ENCODE data around the gene IL15RA. TPM values are rescaled to one million over a fixed set of nuclear protein-coding genes. Genes with fewer than 3 reads are reported as not detected.

Gene IL15RA
- total RNA-seq, 1 donor, result 3.0 TPM

DNA sequence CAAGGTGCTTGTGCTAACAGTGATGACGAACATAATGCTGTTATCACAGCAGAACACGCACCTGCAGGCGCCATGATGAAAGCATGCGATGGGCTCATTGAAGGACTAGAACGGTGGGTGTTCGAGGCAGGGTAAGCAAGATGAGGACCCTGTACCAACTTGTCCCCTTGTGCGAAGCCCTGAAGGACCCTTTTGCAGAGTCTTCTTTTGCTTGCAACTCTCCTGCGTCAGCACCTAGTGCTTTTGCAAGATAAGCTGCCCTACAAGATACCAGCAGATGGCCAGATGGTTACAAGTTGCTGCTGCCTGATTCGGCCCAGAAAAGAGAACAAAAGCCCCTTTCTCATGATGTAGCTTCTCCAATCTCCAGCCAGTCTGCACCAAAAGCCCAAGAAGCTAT, 4.2 kb upstream of the IL15RA start:
- no peak for TF ChIP-seq CTCF (IDR thresholded peaks at IDR 0.05; ENCODE audit: insufficient read depth, low read depth, low read length)
- DNase-seq (ENCODE audit: low read depth), result no peak
- H3K4me3 ChIP-seq (ENCODE audit: low read depth, low read length), result no peak overlapping the region

GRCh38 chr10:5978230-5978489, 817 bp upstream of the IL15RA start:
- TF ChIP-seq CTCF (IDR thresholded peaks at IDR 0.05; ENCODE audit: insufficient read depth, low read depth, low read length), result no peak
- peak overlapping the region; percentile 91 for H3K4me3 ChIP-seq (ENCODE audit: low read depth, low read length)
- DNase-seq (ENCODE audit: low read depth), result no peak

DNA sequence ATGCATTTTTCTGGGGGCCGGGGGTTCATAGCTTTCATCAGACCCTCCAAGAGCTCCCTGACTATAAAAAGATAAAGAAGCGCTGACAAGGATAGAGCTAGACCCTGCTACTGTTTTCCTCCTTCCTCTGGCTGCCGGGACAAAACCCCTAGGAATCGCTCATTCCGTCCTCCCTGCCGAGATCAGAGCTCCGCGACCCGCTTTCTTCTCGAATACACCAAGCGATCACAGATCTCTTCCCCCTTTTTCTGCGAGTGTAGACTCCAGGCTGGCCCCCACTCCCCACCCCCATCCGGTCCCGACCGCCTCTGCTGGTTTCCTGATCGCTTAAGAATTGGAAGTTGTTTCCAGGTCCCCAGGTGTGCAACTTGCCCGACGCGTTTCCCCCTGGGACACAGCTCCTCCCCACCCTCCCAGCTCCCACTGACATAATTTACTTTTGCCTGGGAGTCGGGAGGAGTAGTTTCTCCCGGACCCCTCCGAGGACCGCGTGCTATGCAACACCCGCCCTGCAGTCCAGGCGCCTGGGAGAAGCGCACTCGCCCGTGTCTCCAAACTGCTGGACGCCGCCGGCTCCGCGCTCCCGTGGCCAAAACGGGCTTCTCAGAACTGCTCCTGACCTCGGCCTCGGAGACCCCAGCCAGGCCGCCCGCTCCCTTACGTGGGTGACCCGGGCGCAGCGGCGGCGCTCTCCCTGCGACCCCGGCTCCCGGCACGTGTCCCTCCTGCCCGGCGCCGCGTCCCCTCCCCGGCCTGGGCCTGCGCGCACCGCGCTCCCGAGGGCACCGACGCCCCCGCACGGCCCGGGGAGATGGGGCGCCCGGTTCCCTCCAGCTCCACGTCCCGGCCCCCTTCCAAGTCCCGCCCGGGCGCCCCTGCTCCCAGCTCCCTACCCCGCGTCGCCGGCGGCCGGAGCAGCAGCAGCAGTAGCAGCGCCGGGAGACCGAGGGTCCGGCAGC, 552 bp downstream of the IL15RA start:
- TF ChIP-seq CTCF (IDR thresholded peaks at IDR 0.05; ENCODE audit: insufficient read depth, low read depth, low read length), result no peak
- H3K4me3 ChIP-seq (ENCODE audit: low read depth, low read length), result peak overlapping the region; percentile 91
- peak; percentile 69 for DNase-seq (ENCODE audit: low read depth)

- peak overlapping the region; percentile 91 for H3K4me3 ChIP-seq (ENCODE audit: low read depth, low read length)
- peak; percentile 61 for DNase-seq (ENCODE audit: low read depth)
- no peak for TF ChIP-seq CTCF (IDR thresholded peaks at IDR 0.05; ENCODE audit: insufficient read depth, low read depth, low read length)
Observed at GRCh38 chr10:5975641-5976473, 1.5 kb downstream of the IL15RA start.

GRCh38 chr10:5973069-5973468, 4.3 kb downstream of the IL15RA start:
- no peak for TF ChIP-seq CTCF (IDR thresholded peaks at IDR 0.05; ENCODE audit: insufficient read depth, low read depth, low read length)
- no peak for DNase-seq (ENCODE audit: low read depth)
- H3K4me3 ChIP-seq (ENCODE audit: low read depth, low read length), result no peak overlapping the region

DNA sequence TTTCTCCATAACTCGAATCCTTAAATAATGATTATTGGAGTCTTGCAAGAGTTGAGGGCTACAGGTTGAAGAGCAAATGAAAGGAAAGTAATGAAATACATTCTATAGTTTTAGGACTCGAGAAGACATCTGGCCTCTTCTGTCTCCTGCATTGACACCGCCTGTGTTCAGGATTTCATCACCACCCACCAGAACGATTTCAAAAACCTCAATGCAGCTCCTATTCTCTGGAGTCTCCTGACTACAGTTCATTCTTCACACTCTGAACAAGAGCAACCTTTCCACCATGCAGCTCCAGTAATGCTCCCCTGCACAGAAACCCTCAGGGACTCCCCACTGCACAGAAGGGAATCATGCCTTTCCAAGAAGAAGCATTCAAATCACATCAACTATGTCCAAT, 5.5 kb downstream of the IL15RA start:
- DNase-seq (ENCODE audit: low read depth), result peak; percentile 45
- no peak overlapping the region for H3K4me3 ChIP-seq (ENCODE audit: low read depth, low read length)

More for the DNA sequence above, 5.5 kb downstream of the IL15RA start:
- TF ChIP-seq CTCF (IDR thresholded peaks at IDR 0.05; ENCODE audit: insufficient read depth, low read depth, low read length), result no peak
